NCI-H526 (cell line): ENCODE measurements around the gene TLE4.
"Not testable (repeated sequence)": the region's sequence is repeated elsewhere in the genome, so short reads cannot be mapped to it uniquely, and the experiment has no call there.

ENCODE experiments used
- DNase-seq, 2 experiments: peaks; one replicate each; lab custom pipeline; 2025; lab: John Stamatoyannopoulos, UW

TLE4 gene

GRCh38 chr9:79735023-79735779 lies 163.4 kb downstream of the TLE4 start:
- no peak for DNase-seq

- no peak for DNase-seq
Measured at GRCh38 chr9:79736051-79736450, 164.3 kb downstream of the TLE4 start.

DNA sequence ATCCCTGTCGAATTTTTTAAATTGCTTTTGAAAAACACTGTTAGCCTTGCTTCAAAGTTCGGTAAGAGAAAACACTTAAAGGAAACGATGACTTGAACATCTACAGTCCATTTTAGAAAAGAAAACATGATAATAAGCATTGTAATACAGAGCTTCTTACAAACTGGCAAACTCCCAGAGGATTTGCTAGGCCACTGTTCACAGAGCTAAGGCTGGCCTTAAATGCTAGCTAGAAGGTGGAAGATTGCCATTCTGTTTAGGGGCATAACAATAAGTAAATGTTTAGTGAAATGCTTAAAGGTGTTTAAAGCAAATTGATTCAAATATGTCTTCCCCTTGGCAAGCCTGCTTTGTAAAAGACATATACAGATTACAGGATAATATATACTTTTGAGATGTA lies 169.6 kb downstream of the TLE4 start:
- no peak for DNase-seq

DNA sequence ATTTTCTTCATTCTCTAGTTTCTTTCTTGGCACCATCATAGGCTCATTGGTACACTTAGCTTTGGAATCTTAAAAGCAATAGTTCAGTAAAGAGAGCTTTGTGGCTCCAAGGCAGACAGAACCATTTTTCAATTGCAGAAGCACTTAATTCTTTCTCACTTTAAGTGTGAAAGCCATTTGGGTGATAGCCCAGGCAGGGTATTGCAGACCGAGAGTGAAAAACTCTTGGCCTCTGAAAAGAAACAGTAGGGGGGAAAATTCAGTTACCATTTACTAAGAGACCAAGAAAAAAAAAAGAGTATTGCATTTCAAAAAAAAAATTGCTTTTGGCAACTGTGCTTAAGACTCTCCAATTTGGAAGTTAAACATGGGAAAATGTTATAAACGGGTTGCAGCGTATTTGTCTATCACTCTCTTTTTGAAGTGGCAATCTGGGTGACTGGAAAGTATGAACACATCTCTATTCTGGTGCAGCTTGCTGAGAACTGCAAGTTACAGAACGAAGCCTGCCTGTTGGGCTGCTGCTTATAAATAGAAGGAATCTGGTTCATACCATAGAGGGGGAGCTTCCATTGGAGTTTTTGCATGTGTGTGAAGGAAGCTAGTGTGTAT lies 170.5 kb downstream of the TLE4 start:
- no peak for DNase-seq

DNA sequence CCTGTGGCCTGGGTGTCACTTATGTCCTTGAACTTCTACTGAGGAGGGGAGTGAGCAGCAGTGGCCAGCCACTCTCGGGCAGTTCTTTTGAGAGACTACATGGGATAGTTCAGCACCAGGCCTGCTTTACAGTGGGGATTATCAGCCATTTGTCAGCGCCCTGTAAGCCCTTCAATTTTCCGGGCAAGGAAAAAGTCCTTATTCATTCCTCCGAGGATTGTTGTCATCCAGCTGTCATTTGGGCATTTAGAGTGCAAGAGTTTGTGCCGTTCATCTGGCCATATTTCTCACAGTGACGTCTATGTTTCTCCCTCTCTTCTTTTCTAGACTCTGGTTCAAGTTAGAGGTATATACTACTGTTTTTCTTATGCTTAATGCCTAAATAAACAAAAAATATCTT lies 172.8 kb downstream of the TLE4 start:
- no peak for DNase-seq

DNA sequence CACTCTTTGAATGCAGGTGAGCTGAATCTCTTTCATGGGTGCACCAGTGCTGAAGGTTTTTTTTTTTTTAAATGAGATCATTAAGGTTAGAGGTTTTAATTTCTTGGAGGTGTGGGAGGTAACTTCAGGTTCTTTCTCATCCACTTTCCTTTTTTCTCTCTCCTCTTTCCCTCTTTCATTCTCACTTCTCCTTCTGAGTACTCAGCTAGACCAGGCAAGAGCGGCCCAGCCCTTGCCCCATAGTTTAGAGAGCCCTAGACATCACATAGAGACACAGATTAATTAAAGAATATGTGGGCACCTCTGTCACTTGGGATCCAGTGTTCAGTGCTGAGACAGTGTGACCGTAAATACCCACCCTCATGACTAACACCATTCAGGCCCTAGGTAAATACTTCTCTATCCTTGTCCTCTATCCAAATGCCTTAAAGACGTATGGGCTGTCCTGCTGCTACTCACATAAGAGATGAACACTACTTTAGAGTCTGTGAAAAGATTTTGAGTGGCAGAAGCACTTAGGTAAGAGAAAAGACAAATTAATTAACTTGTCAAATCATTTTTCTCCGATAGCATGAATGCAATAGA lies 174.1 kb downstream of the TLE4 start:
- no peak for DNase-seq

GRCh38 chr9:79751895-79752466 lies 180.2 kb downstream of the TLE4 start:
- DNase-seq, result not testable (repeated sequence)

DNA sequence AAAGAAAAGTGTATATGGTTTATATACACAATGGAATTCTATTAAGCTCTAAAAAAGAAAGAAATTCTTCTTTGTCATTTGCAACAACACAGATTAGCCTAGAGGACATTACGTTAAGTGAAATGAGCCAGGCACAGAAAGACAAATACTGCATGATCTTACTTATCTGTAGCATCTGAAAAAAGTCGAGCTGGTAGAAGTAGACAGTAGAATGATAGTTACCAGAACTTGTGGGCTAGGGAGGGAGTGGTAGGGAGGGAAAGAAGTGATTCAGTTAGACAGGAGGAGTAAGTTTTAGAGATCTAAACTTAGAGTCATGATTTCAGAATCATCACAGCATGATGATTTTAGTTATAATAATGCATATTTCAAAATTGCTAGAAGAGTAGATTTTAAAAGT lies 184.6 kb downstream of the TLE4 start:
- DNase-seq, result no peak

- no peak for DNase-seq
Measured at GRCh38 chr9:79757074-79757473, 185.3 kb downstream of the TLE4 start.

- DNase-seq, result peak in 1 of 2 experiments; percentile 7
Measured at GRCh38 chr9:79757881-79758669, 186.3 kb downstream of the TLE4 start.

DNA sequence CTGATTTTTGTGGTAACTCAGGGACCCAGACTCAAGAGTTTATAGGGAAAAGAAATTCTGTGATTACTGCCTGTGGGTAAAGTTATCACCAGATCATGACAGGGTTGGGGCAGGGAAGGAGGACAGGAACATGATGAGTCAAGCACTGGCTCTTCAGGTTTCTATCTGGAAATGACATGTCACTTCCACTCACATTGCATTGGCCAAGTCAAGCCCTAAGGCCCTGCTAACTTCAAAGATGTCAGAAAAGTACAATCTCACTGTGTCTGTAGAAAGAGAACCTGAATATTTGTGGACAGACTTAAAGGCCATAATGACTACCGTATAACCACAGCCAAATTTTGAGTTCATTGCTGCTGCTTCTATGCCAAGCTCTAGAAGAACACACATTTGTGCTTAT lies 187.7 kb downstream of the TLE4 start:
- no peak for DNase-seq

DNA sequence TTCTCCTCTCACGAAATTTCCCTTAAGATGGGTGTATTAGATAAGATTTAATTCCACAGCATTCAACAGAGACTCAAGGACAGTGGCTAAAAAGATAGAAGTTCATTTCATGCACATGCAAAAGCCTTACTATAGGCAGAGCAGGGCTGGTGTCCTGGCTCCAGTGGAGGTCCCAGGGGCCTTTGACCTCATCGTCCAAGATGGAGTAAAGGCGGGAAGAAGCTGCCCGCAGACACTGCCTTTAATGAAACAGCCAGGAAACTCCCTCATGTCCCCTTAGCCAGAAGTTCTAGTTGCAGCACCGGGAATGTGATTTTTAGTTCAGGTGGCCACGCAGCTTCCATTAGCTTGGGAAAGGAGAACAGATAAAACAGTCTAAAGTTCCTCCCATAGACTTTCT lies 190.3 kb downstream of the TLE4 start:
- no peak for DNase-seq

DNA sequence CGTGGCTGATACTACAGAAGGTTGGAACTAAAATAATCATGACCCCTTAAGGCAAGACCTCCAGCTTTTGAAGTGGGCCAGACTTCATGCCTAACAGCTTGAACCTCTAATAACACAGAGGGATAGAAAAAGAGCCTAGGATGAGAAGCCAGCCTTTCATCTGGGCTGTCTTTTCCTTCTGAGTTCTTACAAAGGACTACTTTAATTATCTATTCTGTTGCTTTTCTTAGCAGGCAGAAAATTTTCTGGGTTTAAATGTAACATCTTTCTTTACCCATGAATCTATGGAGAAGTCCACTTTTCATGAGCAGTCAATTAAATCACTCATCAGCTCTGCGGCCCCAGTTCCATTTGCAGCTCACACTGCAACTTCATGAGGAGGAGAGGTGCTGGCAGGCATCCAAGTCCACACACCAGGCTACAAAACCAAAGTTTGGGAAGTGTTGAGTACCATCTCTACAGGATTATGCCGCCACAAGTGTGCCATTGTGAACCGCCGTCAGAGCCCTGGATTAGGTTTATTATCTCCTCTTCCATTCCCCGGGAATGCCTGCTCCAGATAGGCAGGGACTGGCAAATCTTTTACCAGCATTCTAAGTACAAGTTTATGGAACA lies 192.0 kb downstream of the TLE4 start:
- no peak for DNase-seq

DNA sequence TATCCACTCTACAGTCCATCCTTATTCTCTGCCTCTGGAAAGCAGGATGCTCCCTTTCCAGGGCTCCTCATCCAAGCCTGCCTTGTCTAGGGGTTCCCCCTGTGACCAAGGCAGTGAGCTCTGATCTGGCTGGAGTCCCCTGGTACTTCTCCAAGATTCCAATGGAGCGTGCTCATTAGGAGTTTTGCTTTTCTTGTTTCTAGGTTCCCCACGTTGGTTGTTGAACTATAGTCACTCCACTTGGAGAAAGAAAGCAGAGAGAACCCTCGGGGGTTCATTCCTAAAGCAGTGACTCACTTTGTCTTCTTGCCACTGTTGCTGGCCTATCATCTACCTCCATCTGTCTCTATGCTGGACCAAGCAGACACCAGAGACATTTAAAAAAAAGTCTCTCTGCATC lies 192.6 kb downstream of the TLE4 start:
- DNase-seq, result no peak

- no peak for DNase-seq
Measured at GRCh38 chr9:79765466-79765865, 193.7 kb downstream of the TLE4 start.

DNA sequence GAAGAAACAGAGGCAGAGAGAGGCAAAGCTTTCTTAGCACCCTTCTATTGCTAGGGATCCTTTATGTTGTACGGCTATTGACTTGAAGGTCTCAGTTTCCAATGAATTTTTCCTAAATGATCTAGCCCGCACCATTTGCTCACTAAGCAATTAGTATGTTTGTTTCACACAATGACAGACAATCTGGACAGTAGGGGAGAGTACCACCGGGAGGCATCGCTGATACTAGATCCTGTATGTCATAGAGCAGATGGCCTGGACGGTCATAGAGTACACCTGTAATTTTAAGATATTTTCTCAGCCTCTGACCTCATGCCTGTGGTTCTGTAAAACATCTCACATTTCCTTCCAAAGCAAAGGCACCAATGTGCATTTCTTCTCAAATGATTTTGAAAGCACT lies 194.3 kb downstream of the TLE4 start:
- DNase-seq, result no peak

- no peak for DNase-seq
Measured at GRCh38 chr9:79768194-79768593, 196.4 kb downstream of the TLE4 start.

- no peak for DNase-seq
Measured at GRCh38 chr9:79769476-79770275, 197.9 kb downstream of the TLE4 start.

DNA sequence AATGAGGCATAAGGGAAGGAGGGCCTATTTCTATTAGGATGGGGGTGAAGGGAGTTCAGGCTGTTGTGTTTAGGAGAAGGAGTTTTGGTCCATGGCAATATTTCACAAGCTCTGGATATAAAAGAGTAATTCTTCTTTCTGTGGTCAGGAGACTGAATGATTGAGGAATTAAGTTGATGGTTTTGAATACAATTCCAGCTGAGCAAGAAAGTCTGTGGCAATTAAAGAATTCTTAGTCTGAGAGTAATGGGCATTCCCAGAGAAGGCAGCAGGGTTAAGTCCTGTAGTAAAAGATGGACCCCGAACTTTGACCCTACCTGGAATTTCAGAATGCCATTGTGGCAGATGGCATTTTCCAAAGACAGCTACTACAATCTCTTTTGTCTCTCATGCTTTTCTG lies 202.6 kb downstream of the TLE4 start:
- no peak for DNase-seq
